ENCODE data around the gene ATP8A2. TPM values are rescaled to one million over a fixed set of nuclear protein-coding genes. Genes with fewer than 3 reads are reported as not detected.
A peak's percentile ranks its signal among the peaks of the same experiment; 100 is the strongest.
"Not testable (repeated sequence)": the region's sequence is repeated elsewhere in the genome, so short reads cannot be mapped to it uniquely, and the experiment has no call there.

The ATP8A2 gene
- not detected in 2 replicates for total RNA-seq (2014; rRNA removed; shearing (Covaris generic))

- in situ Hi-C loops (cut with HindIII; ENCODE audit: low sequenced_read_pairs), result no loop called here
- peak; percentile 35 for DNase-seq (ENCODE audit: low spot score)
Observed at GRCh38 chr13:25371875-25372283, at the start of gene ATP8A2. Gene ATP8A2 (plus strand): TSS chr13:25371974. CDS start chr13:25372213, 239 bp downstream.

GRCh38 chr13:25324100-25324499 lies 47.7 kb upstream of the ATP8A2 start:
- in situ Hi-C loops (cut with HindIII; ENCODE audit: low sequenced_read_pairs), result no loop called here
- no peak for DNase-seq (ENCODE audit: low spot score)

GRCh38 chr13:25329706-25330105 lies 42.1 kb upstream of the ATP8A2 start:
- in situ Hi-C loops (cut with HindIII; ENCODE audit: low sequenced_read_pairs), result no loop called here
- no peak for DNase-seq (ENCODE audit: low spot score)

- in situ Hi-C loops (cut with HindIII; ENCODE audit: low sequenced_read_pairs), result no loop called here
- DNase-seq (ENCODE audit: low spot score), result no peak
Observed at GRCh38 chr13:25330541-25330940, 41.2 kb upstream of the ATP8A2 start.

GRCh38 chr13:25335856-25336255 lies 35.9 kb upstream of the ATP8A2 start:
- DNase-seq (ENCODE audit: low spot score), result no peak
- in situ Hi-C loops (cut with HindIII; ENCODE audit: low sequenced_read_pairs), result no loop called here

GRCh38 chr13:25345576-25345975 lies 26.2 kb upstream of the ATP8A2 start:
- in situ Hi-C loops (cut with HindIII; ENCODE audit: low sequenced_read_pairs), result no loop called here
- no peak for DNase-seq (ENCODE audit: low spot score)

GRCh38 chr13:25347151-25347550 lies 24.6 kb upstream of the ATP8A2 start:
- DNase-seq (ENCODE audit: low spot score), result no peak
- in situ Hi-C loops (cut with HindIII; ENCODE audit: low sequenced_read_pairs), result no loop called here

GRCh38 chr13:25351404-25351803 lies 20.4 kb upstream of the ATP8A2 start:
- in situ Hi-C loops (cut with HindIII; ENCODE audit: low sequenced_read_pairs), result no loop called here
- DNase-seq (ENCODE audit: low spot score), result no peak

- in situ Hi-C loops (cut with HindIII; ENCODE audit: low sequenced_read_pairs), result no loop called here
- no peak for DNase-seq (ENCODE audit: low spot score)
Observed at GRCh38 chr13:25352230-25352629, 19.5 kb upstream of the ATP8A2 start.

- DNase-seq (ENCODE audit: low spot score), result no peak
- in situ Hi-C loops (cut with HindIII; ENCODE audit: low sequenced_read_pairs), result no loop called here
Observed at GRCh38 chr13:25352806-25353205, 19.0 kb upstream of the ATP8A2 start.

GRCh38 chr13:25353344-25353743 lies 18.4 kb upstream of the ATP8A2 start:
- in situ Hi-C loops (cut with HindIII; ENCODE audit: low sequenced_read_pairs), result no loop called here
- no peak for DNase-seq (ENCODE audit: low spot score)

- no peak for DNase-seq (ENCODE audit: low spot score)
- in situ Hi-C loops (cut with HindIII; ENCODE audit: low sequenced_read_pairs), result no loop called here
Observed at GRCh38 chr13:25354377-25354776, 17.4 kb upstream of the ATP8A2 start.

- DNase-seq (ENCODE audit: low spot score); in situ Hi-C loops (cut with HindIII; ENCODE audit: low sequenced_read_pairs): not testable (repeated sequence)
Observed at GRCh38 chr13:25360443-25360842, 11.3 kb upstream of the ATP8A2 start.

- no peak for DNase-seq (ENCODE audit: low spot score)
- in situ Hi-C loops (cut with HindIII; ENCODE audit: low sequenced_read_pairs), result no loop called here
Observed at GRCh38 chr13:25365720-25366235, 6.0 kb upstream of the ATP8A2 start.

GRCh38 chr13:25371158-25371874 lies 458 bp upstream of the ATP8A2 start:
- DNase-seq (ENCODE audit: low spot score), result peak; percentile 74
- in situ Hi-C loops (cut with HindIII; ENCODE audit: low sequenced_read_pairs), result no loop called here

GRCh38 chr13:25372284-25373081 lies 709 bp downstream of the ATP8A2 start:
- DNase-seq (ENCODE audit: low spot score), result peak; percentile 76
- in situ Hi-C loops (cut with HindIII; ENCODE audit: low sequenced_read_pairs), result no loop called here

- peak; percentile 70 for DNase-seq (ENCODE audit: low spot score)
- in situ Hi-C loops (cut with HindIII; ENCODE audit: low sequenced_read_pairs), result no loop called here
Observed at GRCh38 chr13:25375727-25376358, 4.1 kb downstream of the ATP8A2 start.

- in situ Hi-C loops (cut with HindIII; ENCODE audit: low sequenced_read_pairs), result no loop called here
Observed at GRCh38 chr13:25377244-25377962, 5.6 kb downstream of the ATP8A2 start.

GRCh38 chr13:25378528-25378927 lies 6.8 kb downstream of the ATP8A2 start:
- DNase-seq (ENCODE audit: low spot score), result peak; percentile 87
- in situ Hi-C loops (cut with HindIII; ENCODE audit: low sequenced_read_pairs), result no loop called here

More at GRCh38 chr13:25377244-25377962, 5.6 kb downstream of the ATP8A2 start:
- DNase-seq (ENCODE audit: low spot score), result no peak
